OCI-LY7 (cell line): ENCODE results near the gene ZAR1L. TPM values are rescaled to one million over a fixed set of nuclear protein-coding genes. Genes with fewer than 3 reads are reported as not detected.

ENCODE experiments used
- BruUV-seq: library from RNA; stranded (reverse); fragments of 400-500 nt; replicated peaks from 2 replicates; lab custom pipeline; 2021; lab: Mats Ljungman, UMichigan
- CTCF ChIA-PET: fragments of 300-600 bp; sonication (Branson Sonifier 250); formaldehyde crosslinking; loops from one replicate; lab custom pipeline; 2022; ENCODE audit warnings: antibody characterized with exemption; ENCODE audit not compliant: unreplicated experiment; lab: Charles Lee
- POLR2A ChIA-PET: fragments of 300-600 bp; sonication (Branson Sonifier 250); formaldehyde crosslinking; loops from one replicate; lab custom pipeline; 2022; ENCODE audit warnings: antibody characterized with exemption; lab: Charles Lee
- DNase-seq: peaks from one replicate; pipeline ENCODE4 v3.0.0-alpha.2; 2015; ENCODE audit warnings: low spot score
- H2AFZ ChIP-seq: fragments of 200-600 bp; sonication (generic), shearing (Covaris generic); 2 replicates; pipeline ENCODE4 v1.6.1; 2014; ENCODE audit warnings: mild to moderate bottlenecking, antibody characterized with exemption, low read length, moderate library complexity
- H3K27ac ChIP-seq: fragments of 200-600 bp; sonication (generic); 2 replicates; pipeline ENCODE4 v1.5.1; 2014; ENCODE audit warnings: mixed run types, low read depth, mild to moderate bottlenecking, moderate library complexity, low read length, inconsistent platforms; ENCODE audit not compliant: poor library complexity, severe bottlenecking
- H3K36me3 ChIP-seq: fragments of 200-600 bp; sonication (generic); 2 replicates; pipeline ENCODE4 v1.6.1; 2014; ENCODE audit warnings: mild to moderate bottlenecking, antibody characterized with exemption, low read length, moderate library complexity, mixed read lengths; ENCODE audit not compliant: insufficient read depth
- H3K4me1 ChIP-seq: fragments of 200-600 bp; sonication (generic); 2 replicates; pipeline ENCODE4 v1.5.1; 2014; ENCODE audit warnings: mild to moderate bottlenecking, low read length; ENCODE audit not compliant: insufficient read depth, poor library complexity, severe bottlenecking
- H3K4me2 ChIP-seq: fragments of 200-600 bp; sonication (generic); 2 replicates; pipeline ENCODE4 v1.6.1; 2014; ENCODE audit warnings: mild to moderate bottlenecking, low read length
- H3K4me3 ChIP-seq: fragments of 200-600 bp; sonication (generic); 2 replicates; pipeline ENCODE4 v1.5.1; 2014; ENCODE audit warnings: mild to moderate bottlenecking, low read depth, low read length; ENCODE audit not compliant: poor library complexity, severe bottlenecking
- H3K79me2 ChIP-seq: fragments of 200-600 bp; sonication (generic); 2 replicates; pipeline ENCODE4 v1.6.1; 2016; ENCODE audit warnings: low read depth, mild to moderate bottlenecking, low read length, moderate library complexity, mixed read lengths; ENCODE audit not compliant: insufficient read depth
- H3K9me2 ChIP-seq: fragments of 200-600 bp; sonication (generic); 2 replicates; pipeline ENCODE4 v1.6.1; 2016; ENCODE audit warnings: mild to moderate bottlenecking, low read length, mixed read lengths; ENCODE audit not compliant: insufficient read depth
- H3K9me3 ChIP-seq: fragments of 200-600 bp; sonication (generic); 2 replicates; pipeline ENCODE4 v1.6.1; 2014; ENCODE audit warnings: mild to moderate bottlenecking, mixed run types, low read length, mixed read lengths
- H4K20me1 ChIP-seq: fragments of 200-600 bp; sonication (generic); 2 replicates; pipeline ENCODE4 v1.6.1; 2014; ENCODE audit warnings: mild to moderate bottlenecking, antibody characterized with exemption, low read length, moderate library complexity, mixed read lengths; ENCODE audit not compliant: insufficient read depth
- EZH2phosphoT487 ChIP-seq: fragments of 200-600 bp; sonication (generic); IDR thresholded peaks from 2 replicates; pipeline ENCODE4 v1.6.1; 2018; ENCODE audit warnings: low read depth, borderline replicate concordance, mild to moderate bottlenecking, mixed run types, antibody characterized with exemption, low read length, moderate library complexity, mixed read lengths
- intact Hi-C: fragments of 100-400 bp; cut with micrococcal nuclease; formaldehyde crosslinking; loops from one replicate; pipeline ENCODE4 v1.10.0; 2022; ENCODE audit not compliant: unreplicated experiment
- total RNA-seq, 2 experiments: library from RNA; depleted of rRNA in 1 of 2; stranded (reverse); fragments of >200 nt in 1 of 2; shearing (Covaris generic) in 1 of 2; gene quantifications; 2 replicates each; pipeline ENCODE4 v1.2.3, GENCODE V29; 2014 to 2022
- TF ChIP-seq, protein P1 (sequence below): fragments of 200-600 bp; sonication (generic); conservative IDR thresholded peaks from 2 replicates; pipeline ENCODE4 v1.5.1; 2014; ENCODE audit warnings: mild to moderate bottlenecking, antibody characterized with exemption, low read length, moderate library complexity, mixed read lengths

The ZAR1L gene
- total RNA-seq, 2 experiments from 2014 or later: 0.32 to 1.1 TPM

- CTCF ChIA-PET: no interaction called here
- no peaks in the 10 kb centered on the region for H3K9me2 ChIP-seq
- H3K9me3 ChIP-seq: no peaks in the 10 kb centered on the region
- no TSS peak for BruUV-seq
- H3K27ac ChIP-seq: no peak overlapping the region
- POLR2A ChIA-PET: interaction anchor here (0.8 kb wide), 1 partner anchor 247 kb away, joined by 3 read pairs; no protein-coding TSS in a partner anchor
- H3K4me1 ChIP-seq: no peaks in the 10 kb centered on the region
- no peaks in the 10 kb centered on the region for H3K79me2 ChIP-seq
- intact Hi-C loops: no loop called here
- no peak for DNase-seq
- H2AFZ ChIP-seq: no peak overlapping the region
- no peak for TF ChIP-seq EZH2phosphoT487
- TF ChIP-seq, protein P1, sequence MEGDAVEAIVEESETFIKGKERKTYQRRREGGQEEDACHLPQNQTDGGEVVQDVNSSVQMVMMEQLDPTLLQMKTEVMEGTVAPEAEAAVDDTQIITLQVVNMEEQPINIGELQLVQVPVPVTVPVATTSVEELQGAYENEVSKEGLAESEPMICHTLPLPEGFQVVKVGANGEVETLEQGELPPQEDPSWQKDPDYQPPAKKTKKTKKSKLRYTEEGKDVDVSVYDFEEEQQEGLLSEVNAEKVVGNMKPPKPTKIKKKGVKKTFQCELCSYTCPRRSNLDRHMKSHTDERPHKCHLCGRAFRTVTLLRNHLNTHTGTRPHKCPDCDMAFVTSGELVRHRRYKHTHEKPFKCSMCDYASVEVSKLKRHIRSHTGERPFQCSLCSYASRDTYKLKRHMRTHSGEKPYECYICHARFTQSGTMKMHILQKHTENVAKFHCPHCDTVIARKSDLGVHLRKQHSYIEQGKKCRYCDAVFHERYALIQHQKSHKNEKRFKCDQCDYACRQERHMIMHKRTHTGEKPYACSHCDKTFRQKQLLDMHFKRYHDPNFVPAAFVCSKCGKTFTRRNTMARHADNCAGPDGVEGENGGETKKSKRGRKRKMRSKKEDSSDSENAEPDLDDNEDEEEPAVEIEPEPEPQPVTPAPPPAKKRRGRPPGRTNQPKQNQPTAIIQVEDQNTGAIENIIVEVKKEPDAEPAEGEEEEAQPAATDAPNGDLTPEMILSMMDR: 0 out of 2 replicates have a peak, but pooled peaks have one; percentile 16
- H3K4me2 ChIP-seq: no peak overlapping the region
- no peaks in the 10 kb centered on the region for H4K20me1 ChIP-seq
- no peak overlapping the region for H3K4me3 ChIP-seq
- no peaks in the 10 kb centered on the region for H3K36me3 ChIP-seq
These were observed 56.0 kb downstream of the ZAR1L start for GRCh38 chr13:32259116-32259515.

DNA sequence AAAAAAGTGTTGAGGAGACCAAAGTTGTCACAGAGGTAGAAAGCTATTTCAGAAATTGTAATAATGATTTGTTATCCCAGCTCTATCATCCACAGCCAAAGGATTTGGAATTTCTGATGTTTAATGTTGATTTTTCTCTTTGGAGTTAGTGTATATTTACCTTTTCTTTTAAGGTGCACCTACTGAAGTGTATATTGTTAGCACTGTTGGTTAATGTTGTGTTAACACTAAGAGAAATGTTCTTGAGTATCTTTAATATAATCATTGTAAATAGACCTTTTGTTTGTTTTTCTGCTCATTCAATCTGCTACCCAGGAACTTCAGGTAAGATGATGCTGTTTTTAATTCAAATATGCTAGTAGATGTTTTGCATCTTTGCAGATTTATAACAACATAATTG is 57.5 kb downstream of the ZAR1L start:
- Histone ChIP-seq H3K9me3 (no peaks in the 10 kb centered on the region), H2AFZ (no peak overlapping the region), H3K27ac (no peak overlapping the region), H3K36me3 (no peaks in the 10 kb centered on the region), H3K4me2 (no peak overlapping the region), H3K9me2 (no peaks in the 10 kb centered on the region), H3K79me2 (no peaks in the 10 kb centered on the region), H4K20me1 (no peaks in the 10 kb centered on the region), H3K4me1 (no peaks in the 10 kb centered on the region), H3K4me3 (no peak overlapping the region)
- no peak for DNase-seq
- no peak for TF ChIP-seq EZH2phosphoT487
- TF ChIP-seq, protein P1: no peak
- intact Hi-C loops: no loop called here
- ChIA-PET CTCF (no interaction called here), POLR2A (no interaction called here)
- no TSS peak for BruUV-seq

GRCh38 chr13:32256243-32256642 is 58.9 kb downstream of the ZAR1L start:
- no peak for DNase-seq
- Histone ChIP-seq H3K36me3 (no peaks in the 10 kb centered on the region), H3K9me3 (no peaks in the 10 kb centered on the region), H3K4me2 (no peak overlapping the region), H4K20me1 (no peaks in the 10 kb centered on the region), H3K9me2 (no peaks in the 10 kb centered on the region), H3K4me3 (no peak overlapping the region), H3K27ac (no peak overlapping the region), H2AFZ (no peak overlapping the region), H3K4me1 (no peaks in the 10 kb centered on the region), H3K79me2 (no peaks in the 10 kb centered on the region)
- TF ChIP-seq, protein P1: no peak
- TF ChIP-seq EZH2phosphoT487: no peak
- intact Hi-C loops: no loop called here
- BruUV-seq: no TSS peak
- POLR2A ChIA-PET: interaction anchor here (1.3 kb wide), 1 partner anchor 9 kb away, joined by 5 read pairs; no protein-coding TSS in a partner anchor
- CTCF ChIA-PET: no interaction called here
